Erythroblast (primary cell): ENCODE measurements around the gene ZNF407.

Source experiments
- DNase-seq, 2 experiments: peaks; one replicate each; lab custom pipeline; 2025; lab: John Stamatoyannopoulos, UW
- GATA1 ChIP-seq: IDR thresholded peaks from 2 replicates; pipeline ENCODE4 v1.6.1; 2011; ENCODE audit warnings: low read depth, mild to moderate bottlenecking, control low read depth, low read length, moderate library complexity
- POLR2A ChIP-seq: IDR thresholded peaks from 2 replicates; pipeline ENCODE4 v1.6.1; 2011; ENCODE audit warnings: mild to moderate bottlenecking, low read length

The ZNF407 gene

DNA sequence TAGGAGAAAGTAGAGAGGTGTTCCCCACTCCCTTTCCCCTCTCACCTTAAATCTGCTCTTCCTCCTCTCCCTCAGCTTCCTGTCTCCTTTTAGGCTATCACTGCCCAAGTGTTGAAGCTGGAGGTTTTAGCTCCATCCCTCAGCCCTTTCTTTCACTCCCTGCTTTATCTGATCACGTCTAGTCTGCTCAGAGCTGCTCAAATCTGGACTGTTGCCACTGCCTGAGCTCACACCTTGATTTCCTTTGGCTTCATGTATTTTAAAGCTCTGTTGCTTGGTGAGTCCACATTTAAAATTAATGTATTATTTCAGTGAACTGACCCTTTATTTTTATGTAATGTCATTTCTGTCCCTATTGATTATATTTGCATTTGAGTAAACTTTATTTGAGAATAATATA, 374.7 kb downstream of the ZNF407 start:
- DNase-seq = no peak
- TF ChIP-seq POLR2A = no peak
- TF ChIP-seq GATA1 = no peak

DNA sequence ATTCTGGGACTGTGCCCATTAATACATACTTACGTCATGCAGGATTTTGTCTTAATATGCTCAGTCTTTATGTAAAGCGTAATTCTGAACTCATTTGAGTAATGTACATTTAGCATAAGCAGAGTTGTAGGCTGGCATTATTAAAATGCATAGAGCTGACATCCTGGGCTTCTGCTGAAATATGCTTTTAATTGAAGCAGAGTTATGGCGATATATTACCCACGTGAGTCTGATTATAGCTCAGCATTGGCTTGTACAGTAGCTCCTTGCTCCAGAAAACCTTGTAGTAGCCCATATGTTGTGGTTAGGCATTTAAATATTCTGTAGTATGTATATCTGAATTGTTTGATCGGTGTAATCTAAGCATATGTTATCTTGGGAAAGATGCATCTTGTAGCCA, 377.3 kb downstream of the ZNF407 start:
- no peak for DNase-seq
- TF ChIP-seq GATA1 (no peak), POLR2A (no peak)

DNA sequence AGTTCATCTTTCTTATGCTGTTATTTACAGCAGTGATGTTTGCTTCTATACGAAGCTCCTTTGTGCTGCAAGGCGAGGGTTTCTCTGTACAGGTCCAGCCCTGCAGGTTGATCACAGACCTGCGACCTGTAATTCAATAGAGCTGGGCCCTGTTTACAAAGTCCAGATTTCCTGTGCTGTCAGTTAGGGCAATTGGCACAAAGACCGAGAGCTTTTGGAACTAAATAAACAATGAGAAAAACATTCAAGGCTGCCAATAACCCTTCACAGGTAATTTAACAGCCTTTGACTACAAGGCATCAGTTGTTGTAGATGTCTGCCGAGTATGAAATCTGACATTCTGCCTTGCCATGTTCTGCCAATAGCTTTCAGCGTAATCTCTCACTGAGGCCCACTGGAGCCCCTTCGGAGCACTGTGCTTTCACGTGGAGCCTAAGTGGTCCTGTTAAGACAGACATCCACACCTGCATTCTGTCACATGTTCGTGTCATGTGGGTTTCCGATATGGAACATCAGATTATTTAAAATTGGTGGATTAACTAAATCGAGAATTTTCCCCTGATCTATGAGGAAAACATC, 378.8 kb downstream of the ZNF407 start:
- TF ChIP-seq GATA1 (no peak), POLR2A (no peak)
- no peak for DNase-seq

DNA sequence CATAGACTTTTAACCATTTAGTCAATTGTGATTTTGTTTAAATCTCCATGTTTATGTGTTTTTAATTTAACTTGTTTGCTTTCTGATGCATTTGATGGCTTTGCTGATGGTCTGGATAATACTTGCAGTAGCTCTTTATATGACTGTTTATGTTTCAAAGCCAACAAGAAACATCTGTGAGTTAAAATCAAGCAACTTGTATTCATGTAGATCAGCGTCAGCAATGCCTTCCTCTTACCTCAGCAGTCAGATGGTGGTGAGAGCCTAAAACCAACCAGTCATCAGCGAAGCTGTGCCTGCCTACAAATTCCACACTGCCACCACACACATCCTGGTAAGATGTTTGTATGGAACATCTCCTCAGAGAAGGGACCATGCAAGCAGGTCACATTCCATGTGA, 379.4 kb downstream of the ZNF407 start:
- no peak for TF ChIP-seq GATA1
- no peak for DNase-seq

- DNase-seq = no peak
- TF ChIP-seq GATA1 (no peak), POLR2A (no peak)
Measured at GRCh38 chr18:74980669-74981068, 383.0 kb downstream of the ZNF407 start.

DNA sequence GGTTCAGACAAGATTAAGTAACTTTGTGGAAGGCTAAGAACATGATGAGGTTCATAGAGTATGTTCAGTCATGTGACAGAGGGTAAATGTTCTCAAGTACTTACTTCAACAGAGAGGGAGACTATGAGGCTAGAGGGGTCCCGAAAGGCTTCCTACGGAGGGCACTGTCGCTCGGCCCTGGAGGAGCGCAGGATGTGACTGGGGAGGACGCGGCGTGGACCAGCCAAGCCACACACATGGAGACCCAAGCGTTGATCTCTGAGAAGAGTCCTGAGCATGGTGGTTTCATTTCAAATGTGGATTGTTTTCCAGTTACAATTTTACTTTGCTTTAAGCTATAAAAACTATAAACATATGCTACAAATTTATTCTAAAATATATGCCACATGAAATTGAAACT, 383.8 kb downstream of the ZNF407 start:
- TF ChIP-seq GATA1 = no peak
- no peak for TF ChIP-seq POLR2A

GRCh38 chr18:74982946-74983635, 385.4 kb downstream of the ZNF407 start:
- TF ChIP-seq GATA1 (no peak), POLR2A (no peak)
- no peak for DNase-seq

More for the DNA sequence above, 383.8 kb downstream of the ZNF407 start:
- DNase-seq = no peak

- no peak for DNase-seq
- TF ChIP-seq GATA1 (no peak), POLR2A (no peak)
Measured at GRCh38 chr18:74989134-74989533, 391.5 kb downstream of the ZNF407 start.

GRCh38 chr18:74990563-74991081, 393.0 kb downstream of the ZNF407 start:
- TF ChIP-seq POLR2A = no peak
- no peak for TF ChIP-seq GATA1
- DNase-seq = no peak

DNA sequence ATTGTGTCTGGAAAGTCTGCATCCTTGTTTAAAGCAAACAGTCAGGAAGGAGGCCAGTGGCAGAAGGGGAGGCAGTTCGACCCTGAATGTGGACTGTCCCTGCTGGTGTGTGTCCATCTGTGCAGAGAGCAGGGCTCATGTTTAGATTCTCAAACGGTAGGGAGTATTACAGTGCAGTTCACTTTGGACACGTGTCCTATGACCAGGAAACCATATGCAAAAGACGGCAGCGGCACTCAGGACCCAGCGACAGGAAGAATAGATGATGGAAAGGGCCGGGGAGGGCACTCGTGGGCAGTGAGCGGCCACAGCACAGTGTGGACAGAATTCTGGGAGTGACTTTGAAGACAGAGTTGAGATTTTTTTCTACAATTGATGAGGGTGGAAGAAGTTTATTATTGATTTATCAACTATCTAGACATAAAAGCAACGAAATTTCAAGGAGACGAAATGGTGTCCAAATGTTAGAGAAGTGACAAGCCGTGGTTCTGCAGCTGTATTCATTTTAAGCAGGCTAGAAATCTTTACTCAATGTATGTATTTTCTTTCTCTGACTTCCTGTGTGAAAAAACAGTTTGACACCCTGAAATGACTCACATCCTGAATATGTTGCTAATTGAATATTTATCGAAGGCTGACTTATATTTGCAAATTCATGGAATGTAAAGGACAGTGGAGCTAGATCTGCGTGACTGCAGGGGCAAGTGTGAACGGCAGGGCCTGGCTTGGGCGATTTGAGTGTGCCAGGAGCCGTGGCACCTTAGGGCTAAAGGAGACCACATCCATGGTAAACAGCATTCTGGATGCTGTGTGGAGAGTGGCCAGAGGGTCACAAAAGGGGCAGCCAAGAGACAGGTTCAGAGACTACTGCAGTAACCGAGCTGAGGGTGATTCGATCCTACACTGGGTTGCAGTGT, 397.1 kb downstream of the ZNF407 start:
- no peak for DNase-seq

DNA sequence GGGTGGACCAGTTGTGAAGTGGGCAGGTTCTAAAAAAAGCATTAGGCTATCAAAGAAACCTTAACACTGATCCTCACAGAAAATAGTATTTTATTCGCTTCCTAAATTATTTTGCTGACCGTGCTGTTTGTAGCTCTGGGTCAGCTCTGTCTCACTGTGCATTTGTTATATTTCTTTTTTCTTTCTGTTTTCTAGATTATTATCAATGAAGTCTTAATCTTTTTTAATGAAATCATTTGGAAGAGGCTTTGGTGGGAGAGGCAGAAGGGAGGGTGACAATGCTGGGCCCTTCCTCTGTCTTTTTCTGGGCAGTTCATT, 397.7 kb downstream of the ZNF407 start:
- DNase-seq = no peak
- TF ChIP-seq GATA1 = no peak
- no peak for TF ChIP-seq POLR2A

More for the DNA sequence above, 397.1 kb downstream of the ZNF407 start:
- TF ChIP-seq POLR2A = no peak
- TF ChIP-seq GATA1 = no peak

DNA sequence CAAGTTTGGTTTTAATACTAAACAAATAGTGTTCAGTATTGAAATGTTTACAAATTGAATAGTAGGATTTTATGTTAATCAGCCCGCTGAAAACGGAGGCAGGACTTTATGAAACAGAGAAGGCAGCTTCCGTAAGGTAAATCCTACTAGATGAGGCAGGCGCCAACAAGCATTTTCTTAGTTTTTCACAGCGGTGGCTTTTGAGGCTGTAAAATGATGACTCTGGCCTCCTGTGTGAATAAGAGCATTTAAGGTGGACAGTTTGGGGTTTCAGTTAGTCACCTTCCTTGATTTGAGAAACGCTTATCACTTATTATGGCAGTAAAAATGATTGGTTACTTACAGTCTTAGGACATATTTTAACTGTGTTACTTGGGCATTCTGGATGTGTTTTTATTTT, 398.4 kb downstream of the ZNF407 start:
- DNase-seq = no peak
- TF ChIP-seq GATA1 = no peak
- TF ChIP-seq POLR2A = no peak

DNA sequence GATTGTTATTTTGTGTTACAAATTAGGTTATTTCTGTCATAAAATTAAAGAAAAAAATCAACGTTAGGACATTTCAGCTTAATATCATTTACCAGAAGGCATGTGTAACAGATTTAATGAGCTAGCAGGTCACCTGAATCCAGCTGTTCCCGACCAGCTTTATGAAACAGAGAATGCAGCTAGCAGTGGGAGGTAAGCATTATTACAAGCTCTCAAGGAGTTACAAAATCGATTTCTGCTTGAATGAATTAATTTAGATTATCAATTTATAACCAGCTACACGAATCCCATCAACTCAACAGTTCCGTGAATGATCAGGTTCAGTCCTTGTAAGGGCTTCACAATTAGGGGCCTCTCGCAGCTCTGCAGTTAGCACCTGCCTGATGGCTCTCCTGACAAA, 399.3 kb downstream of the ZNF407 start:
- no peak for DNase-seq
- TF ChIP-seq POLR2A = no peak
- TF ChIP-seq GATA1 = no peak

DNA sequence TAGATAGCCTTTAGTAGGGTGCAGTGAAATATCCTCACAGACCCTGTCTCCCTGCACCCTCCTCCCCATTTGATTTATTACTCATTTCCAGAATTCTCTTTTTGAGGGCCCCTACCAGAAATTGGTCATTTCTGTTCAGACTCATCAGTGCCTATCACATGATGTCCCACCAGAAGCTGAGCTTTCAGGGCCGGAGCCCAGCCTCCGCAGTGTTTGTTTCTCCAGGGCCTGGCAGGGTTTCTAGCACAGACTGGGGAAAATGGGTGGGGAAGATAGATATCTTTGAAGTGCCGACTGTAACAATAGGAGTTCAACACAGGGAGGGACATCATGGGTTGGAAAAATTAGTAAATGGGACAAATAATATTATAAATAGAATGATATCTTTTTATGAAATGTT, 403.2 kb downstream of the ZNF407 start:
- TF ChIP-seq GATA1 = no peak
- no peak for TF ChIP-seq POLR2A

More for the DNA sequence above, 403.2 kb downstream of the ZNF407 start:
- no peak for DNase-seq
